B cell (primary cell): ENCODE data around the gene ARHGEF26. TPM values are rescaled to one million over a fixed set of nuclear protein-coding genes. Genes with fewer than 3 reads are reported as not detected.

Experiments
- ATAC-seq: fragments of 200-7000 bp; cut with Tn5 transposase; one replicate; pipeline ENCODE4 v1.10.0; 2021; ENCODE audit warnings: low read depth, mild to moderate bottlenecking, moderate number of reproducible peaks, moderate library complexity
- CTCF ChIA-PET: fragments of 350-600 bp; sonication (Branson Sonifier 250); formaldehyde crosslinking; loops from one replicate; lab custom pipeline; 2021; ENCODE audit warnings: antibody characterized with exemption, inconsistent platforms; lab: Charles Lee
- POLR2A ChIA-PET: fragments of 350-600 bp; sonication (Branson Sonifier 250); formaldehyde crosslinking; loops from one replicate; lab custom pipeline; 2021; ENCODE audit warnings: antibody characterized with exemption; lab: Charles Lee
- DNase-seq: peaks from one replicate; pipeline ENCODE4 v3.0.0; 2013
- H2AFZ ChIP-seq: 2 replicates; pipeline ENCODE4 v1.6.1; 2012; ENCODE audit warnings: mild to moderate bottlenecking, low read depth, low read length; ENCODE audit not compliant: insufficient read depth, poor library complexity, severe bottlenecking
- H3K27ac ChIP-seq, 2 donors: 1 replicate in 1 of 2; 2 replicates in 1 of 2; pipeline ENCODE4 v1.5.1; 2012 to 2013; ENCODE audit warnings: low read length in 2 of 2, mild to moderate bottlenecking in 2 of 2, moderate library complexity in 1 of 2
- H3K27me3 ChIP-seq, 4 experiments: fragments of 200-600 bp in 1 of 4; sonication (generic) in 1 of 4; replicated peaks in 1 of 4; 1 replicate in 2 of 4; 2 replicates in 2 of 4; pipeline versions ENCODE4 v1.6.1 to v1.7.0; 2013 to 2016; ENCODE audit warnings: low read length in 3 of 4, mild to moderate bottlenecking in 2 of 4, mixed read lengths in 1 of 4, moderate library complexity in 1 of 4; ENCODE audit not compliant: insufficient read depth in 4 of 4, control insufficient read depth in 3 of 4; ENCODE audit errors: control extremely low read depth in 1 of 4
- H3K36me3 ChIP-seq, 2 experiments: replicated peaks in 1 of 2; 1 replicate in 1 of 2; 2 replicates in 1 of 2; pipeline versions ENCODE4 v1.6.1 to v1.7.1; 2013; ENCODE audit warnings: low read length in 1 of 2; ENCODE audit not compliant: insufficient read depth in 2 of 2, control insufficient read depth in 1 of 2; ENCODE audit errors: control extremely low read depth in 1 of 2, extremely low read depth in 1 of 2
- H3K4me1 ChIP-seq, 2 donors: fragments of 200-600 bp in 1 of 2; sonication (generic) in 1 of 2; 1 replicate in 1 of 2; 2 replicates in 1 of 2; pipeline versions ENCODE4 v1.5.1 to v1.6.1; 2013 to 2017; ENCODE audit warnings: low read length in 2 of 2; ENCODE audit not compliant: control insufficient read depth in 2 of 2, insufficient read depth in 2 of 2
- H3K4me2 ChIP-seq: replicated peaks from 2 replicates; pipeline ENCODE3; 2012; ENCODE audit warnings: mild to moderate bottlenecking, low read depth, low read length; ENCODE audit not compliant: poor library complexity, severe bottlenecking
- H3K4me3 ChIP-seq, 5 experiments: fragments of 200-600 bp in 1 of 5; sonication (generic) in 1 of 5; 1 replicate in 3 of 5; 2 replicates in 2 of 5; pipeline versions ENCODE4 v1.5.1 to v1.7.0; 2011 to 2016; ENCODE audit warnings: low read length in 4 of 5, mild to moderate bottlenecking in 4 of 5, low read depth in 2 of 5, control low read depth in 1 of 5, moderate library complexity in 1 of 5; ENCODE audit not compliant: insufficient read depth in 1 of 5; ENCODE audit errors: control extremely low read depth in 1 of 5, extremely low read depth in 1 of 5
- H3K79me2 ChIP-seq: fragments of 200-600 bp; sonication (generic); one replicate; pipeline ENCODE4 v1.6.0; 2016; ENCODE audit warnings: low read length; ENCODE audit not compliant: control insufficient read depth, insufficient read depth
- H3K9ac ChIP-seq: fragments of 200-600 bp; sonication (generic); 2 replicates; pipeline ENCODE4 v1.6.1; 2017; ENCODE audit warnings: mild to moderate bottlenecking, low read length, moderate library complexity
- H3K9me3 ChIP-seq, 3 donors: one replicate each; pipeline versions ENCODE4 v1.6.1 to v1.7.1; 2013; ENCODE audit warnings: low read length in 2 of 3; ENCODE audit not compliant: control insufficient read depth in 2 of 3, insufficient read depth in 1 of 3; ENCODE audit errors: control extremely low read depth in 1 of 3
- H4K20me1 ChIP-seq: 2 replicates; pipeline ENCODE4 v1.6.0; 2012; ENCODE audit warnings: mild to moderate bottlenecking, low read length; ENCODE audit not compliant: insufficient read depth, control insufficient read depth, poor library complexity, severe bottlenecking
- H3K27ac Mint-ChIP-seq: one replicate; pipeline ENCODE4 v1.8.0; 2021; ENCODE audit warnings: mixed read lengths
- H3K27me3 Mint-ChIP-seq: one replicate; pipeline ENCODE4 v1.8.0; 2021; ENCODE audit warnings: mixed read lengths
- H3K4me1 Mint-ChIP-seq: one replicate; pipeline ENCODE4 v1.8.0; 2021; ENCODE audit warnings: mixed read lengths
- H3K4me3 Mint-ChIP-seq: one replicate; pipeline ENCODE4 v1.8.0; 2021; ENCODE audit warnings: mixed read lengths
- H3K9me3 Mint-ChIP-seq: one replicate; pipeline ENCODE4 v1.8.0; 2022; ENCODE audit warnings: mixed read lengths; ENCODE audit not compliant: insufficient read depth
- EZH2 ChIP-seq: IDR thresholded peaks from 2 replicates; pipeline ENCODE4 v1.6.1; 2012; ENCODE audit warnings: borderline replicate concordance, low read depth, mild to moderate bottlenecking, moderate library complexity, low read length; ENCODE audit not compliant: insufficient read depth, poor library complexity, severe bottlenecking
- WGBS: methylation state at CpG from one replicate; pipeline ENCODE4 v1.1.5; 2013; ENCODE audit warnings: missing lambda C conversion rate; ENCODE audit not compliant: insufficient coverage; 5-methylcytosine and 5-hydroxymethylcytosine counted together
- intact Hi-C: fragments of 100-400 bp; cut with micrococcal nuclease; formaldehyde crosslinking; loops from one replicate; pipeline ENCODE4 v1.10.0; 2022
- polyA plus RNA-seq: library from polyadenylated mRNA; depleted of rRNA; stranded (reverse); fragments of >200 nt; gene quantifications from 2 replicates; pipeline ENCODE4 v1.2.3, GENCODE V29; 2012
- total RNA-seq, 2 donors: library from RNA; stranded (reverse); fragments of 120-200 nt in 1 of 2; gene quantifications; 1 replicate in 1 of 2; 2 replicates in 1 of 2; pipeline versions ENCODE4 v1.2.3 to v1.2.4, GENCODE V29; 2013 to 2022
- TF ChIP-seq, protein P1 (sequence below): fragments of 200-600 bp; IDR thresholded peaks from one replicate; pipeline ENCODE4 v1.8.0; 2022; ENCODE audit warnings: antibody characterized with exemption, mild to moderate bottlenecking

The ARHGEF26 gene
- total and polyA plus RNA-seq, 2 donors (not counting 1 experiment from before 2014, with no cell fraction given), result not detected

DNA sequence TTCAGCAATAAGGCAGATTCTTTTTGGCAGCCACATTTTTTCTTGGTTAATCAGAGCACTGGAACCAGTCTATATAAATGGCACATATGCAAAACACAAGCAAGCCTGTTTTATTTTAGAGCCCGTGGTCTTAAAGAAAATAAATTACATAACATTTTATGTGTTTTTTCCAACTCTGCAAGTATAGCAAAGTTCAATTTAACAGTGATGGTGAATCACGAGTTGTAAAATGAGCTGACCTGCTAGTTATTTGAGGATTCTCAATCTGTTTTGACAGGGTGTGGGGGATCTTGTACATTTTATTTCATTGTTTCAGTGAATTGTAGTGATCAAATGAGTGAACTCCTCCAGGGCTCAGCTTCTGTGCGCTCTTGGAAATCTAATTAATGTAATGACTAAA is 2.7 kb downstream of the ARHGEF26 start:
- DNase-seq (no peak), ATAC-seq (no peak)
- Mint-ChIP-seq H3K9me3 (no peaks in the 10 kb centered on the region), H3K27ac (no peak overlapping the region), H3K27me3 (peaks cover 47% of the 10 kb centered on the region), H3K4me3 (no peak overlapping the region), H3K4me1 (peaks cover 21% of the 10 kb centered on the region)
- Histone ChIP-seq H3K36me3 (no peaks in the 10 kb centered on the region), H3K4me3 (no peak overlapping the region), H3K4me2 (no peak overlapping the region), H3K79me2 (no peaks in the 10 kb centered on the region), H3K4me1 (peaks cover 20 to 22% of the 10 kb centered on the region in 2 donors), H4K20me1 (no peaks in the 10 kb centered on the region), H2AFZ (no peak overlapping the region), H3K9me3 (no peaks in the 10 kb centered on the region), H3K27me3 (peaks cover 0 to 36% (median 18%) of the 10 kb centered on the region in 4 experiments), H3K9ac (no peak overlapping the region), H3K27ac (no peak overlapping the region)
- TF ChIP-seq, protein P1, sequence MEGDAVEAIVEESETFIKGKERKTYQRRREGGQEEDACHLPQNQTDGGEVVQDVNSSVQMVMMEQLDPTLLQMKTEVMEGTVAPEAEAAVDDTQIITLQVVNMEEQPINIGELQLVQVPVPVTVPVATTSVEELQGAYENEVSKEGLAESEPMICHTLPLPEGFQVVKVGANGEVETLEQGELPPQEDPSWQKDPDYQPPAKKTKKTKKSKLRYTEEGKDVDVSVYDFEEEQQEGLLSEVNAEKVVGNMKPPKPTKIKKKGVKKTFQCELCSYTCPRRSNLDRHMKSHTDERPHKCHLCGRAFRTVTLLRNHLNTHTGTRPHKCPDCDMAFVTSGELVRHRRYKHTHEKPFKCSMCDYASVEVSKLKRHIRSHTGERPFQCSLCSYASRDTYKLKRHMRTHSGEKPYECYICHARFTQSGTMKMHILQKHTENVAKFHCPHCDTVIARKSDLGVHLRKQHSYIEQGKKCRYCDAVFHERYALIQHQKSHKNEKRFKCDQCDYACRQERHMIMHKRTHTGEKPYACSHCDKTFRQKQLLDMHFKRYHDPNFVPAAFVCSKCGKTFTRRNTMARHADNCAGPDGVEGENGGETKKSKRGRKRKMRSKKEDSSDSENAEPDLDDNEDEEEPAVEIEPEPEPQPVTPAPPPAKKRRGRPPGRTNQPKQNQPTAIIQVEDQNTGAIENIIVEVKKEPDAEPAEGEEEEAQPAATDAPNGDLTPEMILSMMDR, result no peak
- TF ChIP-seq EZH2, result no peak
- CTCF ChIA-PET, result interaction anchor here (0.6 kb wide), 1 partner anchor 383 kb away, joined by 4 read pairs; no protein-coding TSS in a partner anchor
- POLR2A ChIA-PET, result no interaction called here
- intact Hi-C loops, result no loop called here
- no CpG with 5 or more reads among the region's 3 CpGs for WGBS

DNA sequence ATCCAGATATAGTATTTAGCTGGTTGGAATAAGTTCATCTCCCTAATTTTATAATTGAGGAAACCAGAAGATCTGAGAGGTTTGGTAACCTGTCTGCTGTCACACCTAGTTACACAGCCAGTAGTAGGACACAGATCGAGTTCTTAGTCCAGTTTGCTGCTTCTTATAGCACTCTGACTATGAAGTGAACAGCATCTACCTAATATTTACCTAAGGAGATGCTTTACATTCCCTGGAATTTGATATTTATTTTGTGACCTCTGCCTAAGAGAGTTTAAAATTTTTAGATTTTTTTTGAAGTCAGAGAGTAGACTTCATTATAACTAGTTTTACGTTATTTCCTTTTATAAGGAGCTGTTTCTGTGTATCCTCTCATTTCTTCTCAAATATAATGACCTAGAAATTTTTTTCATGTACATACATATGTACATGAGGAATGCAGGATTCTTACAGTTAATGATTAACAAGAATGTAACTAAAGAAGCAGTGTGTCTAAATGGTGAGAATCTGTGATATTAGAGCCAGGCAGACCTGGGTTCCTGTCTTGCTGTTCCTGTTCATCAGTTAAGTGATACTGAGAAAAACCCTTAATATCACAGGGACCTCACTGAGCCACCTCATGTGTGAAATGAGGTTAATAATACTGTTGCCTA is 4.3 kb downstream of the ARHGEF26 start:
- H3K4me2 ChIP-seq, result no peak overlapping the region
- no peak overlapping the region for H2AFZ ChIP-seq
- DNase-seq (no peak), ATAC-seq (no peak)
- no CpG with 5 or more reads among the region's 2 CpGs for WGBS
- TF ChIP-seq, protein P1, result no peak
- no peak for TF ChIP-seq EZH2
- H3K27me3 Mint-ChIP-seq, result peaks cover 37% of the 10 kb centered on the region
- intact Hi-C loops, result no loop called here
- ChIA-PET CTCF (no interaction called here), POLR2A (no interaction called here)
- no peak overlapping the region for H3K27ac ChIP-seq
- H3K4me3 Mint-ChIP-seq, result no peak overlapping the region
- peaks cover 20 to 22% of the 10 kb centered on the region in 2 donors for H3K4me1 ChIP-seq
- H3K4me3 ChIP-seq, result no peak overlapping the region
- peaks cover 18% of the 10 kb centered on the region for H3K4me1 Mint-ChIP-seq
- no peak overlapping the region for H3K9ac ChIP-seq
- H3K36me3 ChIP-seq, result no peaks in the 10 kb centered on the region
- H3K27ac Mint-ChIP-seq, result no peak overlapping the region
- no peaks in the 10 kb centered on the region for H3K79me2 ChIP-seq
- H3K9me3 Mint-ChIP-seq, result no peaks in the 10 kb centered on the region
- H3K27me3 ChIP-seq, result peaks cover 0 to 33% (median 15%) of the 10 kb centered on the region in 4 experiments
- no peaks in the 10 kb centered on the region for H4K20me1 ChIP-seq
- H3K9me3 ChIP-seq, result no peaks in the 10 kb centered on the region
